T-helper 1 cell (primary cell): ENCODE data around the gene PEPD.

Experiments used
- DNase-seq, 5 donors: peaks; one replicate each; pipeline ENCODE4 v3.0.0-alpha.2; 2012 to 2020

PEPD gene

DNA sequence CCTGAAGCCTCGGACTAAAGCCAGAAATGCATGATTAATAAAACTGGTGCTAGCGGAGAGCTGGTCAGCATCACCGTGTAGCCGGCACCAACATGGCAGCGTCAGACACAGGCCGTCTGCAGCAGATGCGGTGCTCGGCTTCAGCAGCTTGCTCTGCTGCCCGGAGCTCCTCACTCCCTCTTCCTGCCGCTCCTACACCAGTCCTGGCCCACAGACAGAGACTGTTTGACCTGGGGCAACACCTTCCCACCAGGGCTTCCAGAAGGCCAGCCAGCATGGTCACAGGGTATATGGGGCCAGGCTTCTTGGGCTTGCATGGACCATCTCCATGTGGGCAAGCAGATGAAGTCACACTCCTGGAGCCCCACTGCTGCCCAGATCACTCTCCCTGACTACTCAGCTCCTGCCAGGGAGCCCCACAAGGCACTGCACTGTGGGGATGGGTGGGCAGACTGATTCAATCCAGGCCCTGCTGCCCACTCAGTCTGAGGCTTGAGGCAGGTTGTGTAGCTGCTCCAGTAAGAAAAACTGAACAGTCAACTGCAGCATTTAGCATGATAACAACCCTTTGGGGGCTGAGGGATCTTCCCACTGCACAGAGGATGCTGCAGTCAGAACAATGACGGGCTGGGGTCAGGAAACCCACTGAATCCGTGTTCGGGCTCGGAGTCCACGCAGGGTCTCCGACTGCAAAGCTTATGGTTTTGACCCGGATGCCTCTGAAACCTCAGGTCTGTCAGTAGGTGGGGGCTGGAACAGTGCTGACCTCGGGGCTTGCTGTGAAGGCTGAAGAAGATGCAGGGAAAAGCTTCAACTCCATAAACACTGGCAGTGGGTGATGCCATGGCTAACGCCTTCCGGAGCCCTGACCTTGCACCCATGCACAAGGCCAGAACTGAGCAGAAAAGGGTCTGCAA, 102.5 kb downstream of the PEPD start:
- no peak for DNase-seq

DNA sequence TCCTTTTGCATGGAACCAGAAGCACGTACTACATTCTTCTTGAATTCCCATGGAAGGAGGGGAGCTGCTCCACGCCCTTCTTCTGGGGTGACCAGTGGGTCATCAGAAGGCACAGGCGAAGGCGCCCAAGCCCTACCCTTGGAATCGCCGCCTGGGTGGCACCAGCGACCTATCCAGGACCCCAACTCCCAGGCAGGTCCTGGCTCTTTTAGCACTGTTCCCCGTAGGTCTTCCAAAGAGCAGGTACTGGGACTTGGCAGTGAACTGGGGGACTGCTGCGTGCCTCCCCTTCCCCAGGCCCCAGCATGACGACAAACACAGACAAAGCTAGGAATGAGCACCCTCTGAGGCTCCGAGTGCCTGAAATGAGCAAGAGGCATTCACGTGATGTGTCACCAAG, 103.1 kb downstream of the PEPD start:
- DNase-seq = no peak

DNA sequence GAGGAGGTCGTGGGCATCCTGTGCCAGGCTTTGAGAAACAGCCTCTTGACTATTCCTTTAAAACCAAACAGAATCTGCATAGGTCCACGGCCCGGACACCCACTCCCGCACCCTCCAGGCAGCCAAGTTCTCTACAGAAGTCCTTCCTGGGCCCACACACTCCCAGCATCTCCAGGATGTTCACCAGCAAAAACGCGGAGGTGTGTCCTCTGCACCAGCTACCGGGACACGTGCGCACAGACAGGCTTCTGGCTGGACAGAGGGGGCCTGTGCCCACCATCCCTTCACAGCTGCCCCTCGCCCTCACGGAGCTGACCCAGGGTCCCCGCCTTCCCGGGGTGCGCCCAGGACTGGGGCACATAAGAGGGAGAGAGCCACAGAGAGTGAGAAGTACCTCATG, 103.8 kb downstream of the PEPD start:
- no peak for DNase-seq

DNA sequence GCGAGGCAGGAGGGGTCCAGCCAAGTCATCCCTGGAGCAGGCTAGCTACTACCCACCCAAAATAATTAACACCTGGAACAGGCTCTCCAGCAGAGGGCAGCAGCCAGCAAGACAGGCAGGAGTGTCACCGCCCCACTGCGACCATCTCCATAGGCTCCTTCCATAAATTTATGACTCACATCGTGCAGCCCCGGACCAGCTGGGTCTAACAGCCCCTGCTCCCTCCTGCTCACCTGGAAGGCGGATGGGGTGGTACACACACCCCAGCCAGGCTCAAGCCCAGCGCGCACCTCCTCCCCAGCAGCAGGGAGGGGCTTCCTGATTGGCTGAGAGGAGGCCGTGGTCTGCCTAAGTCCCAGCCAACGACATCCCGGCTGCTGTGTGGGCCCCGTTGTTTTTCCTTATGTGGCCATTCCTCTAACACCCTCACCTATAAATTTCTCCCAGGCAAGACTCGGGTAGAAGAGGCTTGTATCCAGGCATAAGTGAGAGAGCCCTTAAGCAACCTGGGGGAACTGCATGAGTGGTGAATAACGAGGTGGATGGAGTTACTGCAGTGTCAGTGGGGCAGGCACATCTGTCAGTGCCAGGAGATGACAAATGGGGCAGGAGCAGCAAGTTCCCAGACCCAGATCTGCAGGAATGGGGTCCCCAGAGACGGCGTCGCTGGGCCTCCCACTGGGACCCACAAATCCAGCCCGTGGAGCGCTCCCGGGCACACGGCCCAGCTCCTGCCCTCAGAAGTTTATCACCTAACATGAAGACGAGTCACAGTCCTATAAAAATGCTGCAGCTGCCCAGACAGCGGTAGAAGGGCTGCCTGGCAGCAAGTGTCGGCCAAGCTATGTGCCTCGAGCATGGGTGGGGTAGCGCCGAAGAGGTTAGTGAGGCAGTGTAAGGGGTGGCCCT, 105.0 kb downstream of the PEPD start:
- peak in 4 of 5 donors; percentile 38 to 55 (median 44) for DNase-seq

DNA sequence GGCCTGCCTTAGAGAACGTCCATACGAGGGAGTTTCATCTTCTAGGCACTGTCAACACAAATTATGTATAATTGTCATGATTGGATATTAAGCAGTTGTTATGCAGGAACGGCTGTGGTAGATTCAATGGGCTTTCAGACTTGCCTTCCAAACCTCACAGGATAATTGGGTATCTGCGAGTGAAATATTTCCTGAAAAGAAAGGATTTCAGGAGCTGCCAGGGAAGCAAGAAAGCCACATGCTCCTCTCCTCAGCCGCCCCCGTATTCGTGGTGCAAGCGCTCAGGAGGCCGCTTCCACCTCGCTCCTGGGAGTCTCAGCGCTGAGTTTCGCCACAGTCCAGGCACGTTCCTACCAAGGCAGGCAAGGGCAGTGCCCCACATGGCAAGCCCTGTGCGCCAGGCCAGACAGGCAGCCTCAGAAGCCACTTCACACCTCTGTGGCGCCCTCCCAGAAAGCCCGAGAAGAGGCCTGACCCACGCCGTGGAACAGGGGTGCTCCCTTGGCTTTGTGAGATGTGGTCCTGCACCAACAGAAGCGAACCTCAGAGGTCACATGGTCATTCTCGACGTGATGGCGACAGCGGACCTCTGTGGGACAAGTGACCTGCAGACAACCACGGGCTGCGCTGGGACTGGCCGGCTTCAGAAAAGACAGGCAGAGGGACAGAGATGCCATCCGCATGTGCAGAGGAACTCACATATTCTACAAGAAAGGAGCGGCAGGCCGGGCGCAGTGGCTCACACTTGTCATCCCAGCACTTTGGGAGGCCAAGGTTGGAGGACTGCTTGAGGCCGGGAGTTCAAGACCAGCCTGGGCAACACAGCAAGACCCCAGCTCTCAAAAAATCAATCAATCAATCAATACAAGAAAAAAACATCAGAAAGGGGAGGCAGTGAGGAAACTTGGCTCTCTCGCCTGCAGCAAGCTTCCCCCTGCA, 106.7 kb downstream of the PEPD start:
- no peak for DNase-seq

DNA sequence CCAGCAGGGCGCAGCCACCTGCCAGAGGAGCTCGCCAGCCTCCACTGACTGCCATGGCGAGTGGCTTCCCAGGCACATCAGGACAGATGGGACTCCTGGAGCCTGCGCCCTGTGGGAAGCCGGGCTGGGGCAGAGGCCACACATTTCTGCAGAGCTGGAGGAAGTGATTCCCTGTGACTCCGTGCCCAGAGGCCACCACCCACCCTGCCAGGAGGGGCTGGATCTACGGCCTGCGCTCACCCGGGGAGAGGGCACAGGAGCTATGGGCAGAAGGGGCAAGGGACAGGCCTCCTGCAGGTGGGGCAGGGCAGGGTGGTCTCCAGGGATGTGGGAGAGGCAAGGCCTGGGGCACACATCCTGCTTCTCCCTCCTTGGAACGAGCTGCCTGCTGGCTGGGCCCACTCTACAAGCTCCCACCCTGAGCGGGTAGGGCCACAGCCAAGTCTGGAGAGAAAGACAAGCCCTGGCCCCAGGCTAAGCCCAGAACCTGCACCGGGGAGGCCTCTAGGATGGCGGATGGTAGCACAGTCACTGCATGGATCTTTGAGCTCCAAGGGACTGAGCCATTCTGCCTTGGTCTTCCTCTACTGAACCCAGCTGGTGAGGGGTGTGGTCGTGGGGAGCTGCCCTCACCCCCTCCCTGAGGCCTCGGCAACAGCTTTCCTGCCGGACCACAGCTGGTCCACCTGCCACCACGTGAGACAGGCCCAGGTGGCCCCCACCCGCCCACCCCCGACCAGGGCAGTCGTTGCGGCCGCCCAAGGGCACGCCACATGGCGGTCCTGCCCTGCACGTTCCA, 107.5 kb downstream of the PEPD start:
- DNase-seq = no peak

DNA sequence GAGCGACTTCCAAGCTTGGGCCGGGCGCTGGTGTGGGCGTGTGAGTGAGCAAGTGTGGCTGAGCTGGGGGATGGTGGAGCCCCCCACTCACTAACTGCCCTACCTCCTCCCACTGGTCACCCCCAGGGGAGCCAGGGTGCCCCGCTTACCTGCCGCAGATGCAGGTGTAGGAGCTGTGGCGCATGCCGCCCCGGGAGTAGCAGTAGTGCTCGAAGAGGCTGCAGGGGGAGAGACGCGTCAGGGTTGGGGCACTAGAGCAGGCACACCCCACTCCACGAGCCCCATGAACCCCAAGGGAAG, 108.2 kb downstream of the PEPD start:
- DNase-seq = no peak

DNA sequence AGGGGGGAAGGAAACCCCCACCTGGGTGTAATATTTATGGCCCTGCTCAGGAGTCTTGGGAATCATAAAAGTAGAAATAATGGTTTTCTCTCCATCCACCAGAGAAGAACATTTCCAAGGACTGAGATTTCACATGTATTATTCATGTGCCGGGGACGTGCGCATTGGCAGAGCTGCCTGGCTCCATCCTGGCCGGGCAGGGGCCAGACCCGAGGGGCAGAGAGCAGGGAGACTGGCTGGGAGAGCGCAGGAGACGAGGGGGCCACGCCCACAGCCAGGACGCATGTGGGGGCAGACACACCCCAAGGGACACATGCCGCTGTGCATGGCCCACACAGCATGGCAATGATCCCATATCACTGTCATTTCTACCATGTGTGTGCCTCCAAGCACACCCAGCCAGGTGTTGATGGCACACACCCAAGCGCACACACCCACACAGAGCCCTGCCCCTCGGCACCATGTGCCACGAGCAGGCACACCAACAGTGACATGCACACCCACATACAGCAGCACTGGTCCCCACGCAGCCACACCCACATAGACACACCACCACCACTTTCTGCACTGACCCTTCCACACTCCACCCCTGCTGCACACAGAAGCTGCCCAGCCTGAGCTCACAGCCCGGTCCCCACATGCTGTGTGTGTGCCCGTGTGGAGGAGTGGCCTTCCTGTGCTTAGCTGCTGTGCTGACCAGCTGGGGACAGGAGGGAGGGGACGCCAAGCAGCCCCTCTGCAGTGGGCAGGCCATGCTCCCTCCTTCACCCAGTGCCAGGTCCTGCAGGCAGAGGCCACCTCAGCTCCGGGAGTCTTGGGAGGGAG, 108.8 kb downstream of the PEPD start:
- no peak for DNase-seq

DNA sequence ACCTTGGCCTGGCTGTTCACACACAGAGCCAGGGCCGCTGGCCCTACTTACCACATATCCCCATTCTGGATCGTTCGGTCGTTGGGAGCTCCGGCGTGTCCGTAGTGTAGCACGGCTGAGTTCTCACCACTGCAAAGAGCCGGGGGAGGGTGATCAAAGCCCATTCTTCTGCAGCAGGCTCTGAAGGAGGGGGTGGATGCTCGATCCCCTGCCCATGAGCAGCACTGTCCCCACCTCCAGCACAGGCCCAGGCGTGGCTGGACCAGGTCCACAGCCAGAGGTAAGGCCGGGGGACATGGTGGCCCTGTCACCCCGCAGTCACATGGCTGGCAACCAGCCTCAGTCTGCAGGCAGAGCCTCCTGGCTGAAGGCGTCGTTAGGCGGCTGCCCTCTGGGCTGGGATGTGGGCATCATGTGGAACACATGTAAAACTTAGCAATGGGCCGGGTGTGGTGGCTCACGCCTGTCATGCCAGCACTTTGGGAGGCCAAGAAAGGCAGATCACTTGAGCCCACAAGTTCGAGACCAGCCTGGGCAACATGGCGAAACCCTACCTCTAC, 109.9 kb downstream of the PEPD start:
- no peak for DNase-seq

DNA sequence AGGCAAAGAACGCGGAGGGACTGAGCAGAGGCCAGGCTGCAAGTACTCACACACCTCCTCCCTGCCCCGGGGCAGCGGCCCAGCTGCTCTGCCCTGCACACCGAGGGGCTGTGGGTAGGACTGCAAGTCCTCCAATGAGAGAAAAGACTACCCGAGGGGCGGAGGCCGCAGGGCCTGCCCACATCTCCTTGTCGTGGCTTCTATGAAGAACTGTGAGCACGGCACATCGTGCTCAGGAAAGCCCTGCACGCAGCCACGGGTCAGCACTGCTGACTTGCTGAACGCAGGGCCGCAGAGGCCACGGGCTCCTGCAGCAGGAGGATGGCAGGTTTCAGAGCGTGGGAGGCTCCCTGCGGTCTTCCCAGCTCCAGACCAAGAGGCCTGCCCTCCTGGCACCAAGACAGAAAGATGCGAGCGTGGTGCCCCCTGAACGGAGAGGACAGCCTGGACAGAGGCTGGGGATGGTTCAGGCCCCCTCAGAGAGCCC, 110.6 kb downstream of the PEPD start:
- DNase-seq = no peak

DNA sequence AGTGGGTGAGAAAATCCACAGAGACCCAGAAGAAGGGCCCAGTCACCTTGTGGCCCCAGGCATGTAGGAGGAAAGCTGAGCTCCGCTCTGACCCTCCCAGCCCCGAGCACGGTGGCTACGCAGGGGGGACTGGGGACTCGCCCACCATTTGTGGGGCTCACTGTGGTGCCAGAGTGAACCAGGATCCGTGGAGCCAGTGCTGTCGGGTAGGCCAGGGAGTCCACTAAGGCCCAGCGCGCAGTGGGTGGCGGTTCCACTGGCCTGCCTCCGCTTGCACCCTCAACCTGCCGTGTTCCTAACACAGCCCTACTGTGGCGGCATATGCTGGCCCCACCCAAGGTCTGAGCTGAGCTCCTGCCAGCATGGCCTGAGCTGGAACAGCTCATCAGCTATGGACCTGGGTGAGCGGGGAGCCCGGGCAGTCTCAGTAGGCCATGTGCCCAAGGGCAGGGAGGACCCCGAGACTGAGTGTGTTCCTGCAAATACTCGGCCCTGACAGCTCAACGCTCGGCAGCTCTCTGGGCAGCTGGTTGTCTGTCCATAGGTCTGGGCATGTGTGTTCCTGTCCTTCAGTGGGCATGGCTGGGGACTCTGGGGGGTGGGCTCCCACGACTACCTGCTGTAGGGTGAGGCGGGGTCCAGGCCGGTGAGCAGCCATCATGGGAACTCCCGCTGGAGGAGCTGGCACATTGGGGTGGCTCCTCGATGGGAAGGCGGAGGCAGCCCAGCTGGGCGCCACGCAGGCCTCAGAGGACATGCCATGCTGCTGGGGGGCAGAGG, 111.5 kb downstream of the PEPD start:
- DNase-seq = no peak

DNA sequence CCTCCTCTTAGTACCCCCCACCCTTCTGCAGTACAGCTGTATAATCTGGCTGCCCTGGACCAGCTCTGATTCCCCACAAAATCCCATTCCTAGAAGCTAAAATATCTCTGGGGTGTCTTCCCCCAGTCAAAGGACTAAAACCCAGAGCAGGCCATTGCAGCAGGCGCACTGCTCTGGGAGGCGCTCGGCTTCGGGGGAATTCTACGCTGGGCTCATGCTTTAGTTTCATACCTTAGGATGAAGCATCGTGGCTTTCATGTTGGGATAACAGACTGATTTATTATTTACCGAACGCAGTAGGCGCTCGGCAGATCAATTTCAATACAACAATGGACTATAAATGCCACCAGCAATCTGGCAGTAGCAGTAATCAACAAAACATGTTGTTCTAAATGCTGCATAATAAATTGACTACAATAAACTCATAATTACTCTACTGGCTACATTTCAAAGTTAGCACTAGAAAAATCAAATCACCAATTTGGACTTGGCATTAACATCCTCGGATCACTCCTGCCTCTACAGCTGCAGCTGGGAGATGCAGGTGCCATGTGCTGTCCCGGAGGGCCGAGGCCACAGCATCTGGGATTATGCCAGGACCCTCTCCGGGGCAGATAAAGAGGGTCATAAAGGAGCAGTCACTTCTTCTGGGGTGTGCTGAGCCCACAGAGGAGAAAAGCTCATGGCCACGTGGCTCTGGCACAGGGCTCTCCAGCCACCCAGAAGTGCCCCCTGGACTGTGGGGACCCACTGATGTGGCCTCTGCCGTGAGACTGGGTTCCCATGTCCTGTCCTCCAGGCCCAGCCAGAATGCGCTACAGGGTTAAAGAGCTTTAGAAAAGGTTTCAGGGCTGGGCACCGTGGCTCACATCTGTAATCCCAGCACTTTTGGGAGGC, 112.8 kb downstream of the PEPD start:
- DNase-seq = no peak

DNA sequence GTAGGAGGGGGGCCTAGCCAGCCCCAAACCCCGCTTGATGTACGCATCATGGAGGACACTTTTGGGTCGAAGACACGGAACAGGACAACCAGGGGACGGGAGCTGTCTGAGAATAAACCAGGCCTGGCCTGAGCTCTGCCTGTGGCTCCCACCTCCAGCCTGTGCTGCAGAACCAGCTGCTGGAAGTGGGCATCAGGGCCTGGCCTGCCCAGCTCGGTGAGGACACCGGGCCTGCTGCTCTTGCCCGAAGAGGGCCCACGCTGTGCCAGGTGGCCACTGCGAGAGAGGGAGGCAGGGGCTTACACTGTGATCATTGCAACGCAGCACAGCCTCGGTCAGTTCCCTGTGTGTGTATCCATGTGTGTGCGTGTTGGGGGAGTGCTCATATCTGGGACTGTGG, 113.5 kb downstream of the PEPD start:
- DNase-seq = no peak

DNA sequence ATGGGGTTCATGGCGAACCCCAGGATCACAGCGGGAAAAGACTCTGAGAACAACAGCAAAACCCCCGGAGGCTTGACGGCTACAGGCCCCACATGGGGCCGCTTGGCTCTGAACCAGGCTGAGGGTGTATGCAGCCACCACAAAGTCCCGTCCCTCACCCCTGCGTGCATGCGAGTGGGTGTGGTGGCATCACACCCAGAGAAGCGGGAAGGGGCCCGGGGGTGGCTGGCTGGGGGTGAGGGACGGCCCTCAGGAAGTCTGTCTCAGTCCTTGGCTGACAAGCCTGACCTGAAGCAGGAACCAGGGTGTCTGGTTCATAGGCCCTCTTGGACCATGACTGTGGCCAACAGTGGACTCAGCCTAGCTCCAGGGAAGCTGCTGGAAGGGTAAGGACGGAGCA, 113.9 kb downstream of the PEPD start:
- no peak for DNase-seq

DNA sequence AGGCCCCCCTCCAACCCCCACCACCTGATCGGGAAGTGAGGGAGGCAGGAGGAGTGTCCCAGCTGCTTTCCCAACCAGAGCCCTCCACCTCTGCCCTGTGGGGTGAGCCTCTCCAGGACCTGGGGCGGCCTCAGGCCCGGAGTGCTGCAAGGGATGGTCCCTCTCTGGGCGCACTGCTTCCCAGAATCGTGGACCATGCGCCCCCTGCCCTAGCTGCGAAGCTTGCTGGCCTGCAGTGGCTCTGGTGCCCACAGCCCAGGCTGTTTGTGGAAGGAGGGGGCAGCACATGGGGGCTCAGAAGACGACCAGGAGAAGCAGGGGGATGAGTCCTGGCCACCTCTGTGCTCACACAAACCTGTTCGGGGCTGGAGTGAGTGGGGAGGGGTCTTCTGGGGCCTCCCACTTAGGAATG, 114.4 kb downstream of the PEPD start:
- DNase-seq = no peak

DNA sequence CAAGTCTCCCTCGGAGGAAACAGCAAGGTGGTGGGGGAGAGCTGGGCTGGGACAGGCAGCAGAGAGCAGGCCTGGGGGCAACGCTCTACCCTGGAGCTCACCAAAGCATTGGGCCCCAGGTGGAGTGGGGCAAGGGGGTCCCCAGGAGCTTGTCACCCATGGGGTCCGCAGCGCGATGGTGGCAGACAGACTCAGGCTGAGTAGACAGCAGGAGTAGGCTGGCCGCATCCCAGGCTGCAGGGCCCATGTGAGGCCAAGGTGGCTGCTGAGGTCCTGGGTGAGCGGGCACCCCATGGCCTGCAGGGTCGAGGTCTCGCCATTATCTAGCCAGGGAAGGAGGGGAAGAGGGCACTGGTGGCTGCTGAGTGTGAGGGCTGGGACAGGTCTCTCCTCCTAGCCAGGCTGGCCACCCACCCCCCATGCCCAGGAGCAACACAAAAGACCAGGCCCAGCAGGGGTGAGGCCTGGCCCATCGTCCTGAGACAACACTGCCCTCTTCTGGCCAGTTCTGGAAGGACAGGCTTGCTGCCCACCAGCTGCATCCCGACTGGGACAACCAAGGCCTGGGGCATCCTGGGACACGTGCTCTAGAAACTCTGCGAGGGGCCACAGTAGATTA, 115.0 kb downstream of the PEPD start:
- DNase-seq = peak in 4 of 5 donors; percentile 53 to 70 (median 55)

DNA sequence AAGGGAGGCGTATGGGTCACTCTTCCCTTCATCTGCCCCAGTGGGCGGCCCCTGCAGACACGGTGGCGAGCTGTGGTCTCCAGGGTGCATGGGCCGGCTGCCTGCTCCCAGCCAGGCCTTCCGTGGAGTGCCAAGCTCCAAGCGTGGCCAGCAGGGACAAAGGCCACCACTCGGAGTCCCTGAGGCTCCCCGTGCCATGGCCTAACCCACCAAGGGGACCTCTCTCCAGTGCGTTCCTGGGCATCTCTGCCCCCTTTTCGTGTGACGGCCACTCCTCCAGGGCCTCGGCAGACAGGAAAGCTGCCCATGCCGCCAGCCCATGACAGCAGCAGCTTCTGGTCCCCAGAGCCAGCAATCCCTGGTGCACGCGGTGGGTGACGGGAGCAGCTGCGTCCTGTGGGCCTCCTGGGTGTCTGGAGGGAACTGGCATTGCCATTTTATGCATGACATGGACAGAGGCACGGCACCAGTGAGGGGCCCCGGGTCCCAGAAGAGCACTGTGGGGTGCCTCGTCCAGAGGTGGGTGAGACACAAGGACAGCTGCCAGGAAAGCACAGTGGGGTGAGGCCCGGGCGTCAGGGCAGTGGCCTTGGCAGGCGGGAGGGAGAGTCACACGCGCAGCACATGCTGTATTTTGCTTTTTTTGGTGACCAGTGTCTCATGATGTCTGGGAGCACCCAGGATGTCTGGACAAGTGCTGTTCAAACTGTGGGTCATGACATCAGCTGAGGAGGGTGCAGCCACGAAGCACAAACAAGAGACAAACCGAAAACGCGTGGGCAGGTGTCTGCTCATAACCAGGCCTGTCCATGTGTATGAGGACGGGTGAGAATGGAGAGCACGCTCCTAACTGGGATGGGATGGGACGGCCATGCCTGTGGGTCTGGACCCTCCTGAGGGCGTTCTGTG, 115.8 kb downstream of the PEPD start:
- no peak for DNase-seq
